ENCODE measurements around the gene KY.

The KY gene

GRCh38 chr3:134645515-134645914, 5.3 kb downstream of the KY start:
- DNase-seq (ENCODE audit: low read depth in 2 of 2), result no peak

GRCh38 chr3:134644731-134645514, 5.9 kb downstream of the KY start:
- no peak for DNase-seq (ENCODE audit: low read depth in 2 of 2)

- DNase-seq (ENCODE audit: low read depth in 2 of 2), result no peak
Measured at GRCh38 chr3:134643150-134643675, 7.6 kb downstream of the KY start.

- DNase-seq (ENCODE audit: low read depth in 2 of 2), result no peak
Measured at GRCh38 chr3:134642445-134643149, 8.2 kb downstream of the KY start.

GRCh38 chr3:134641671-134642300, 9.0 kb downstream of the KY start:
- no peak for DNase-seq (ENCODE audit: low read depth in 2 of 2)

GRCh38 chr3:134640872-134641470, 9.9 kb downstream of the KY start:
- DNase-seq (ENCODE audit: low read depth in 2 of 2), result no peak

- no peak for DNase-seq (ENCODE audit: low read depth in 2 of 2)
Measured at GRCh38 chr3:134640378-134640777, 10.4 kb downstream of the KY start.

GRCh38 chr3:134638385-134639030, 12.3 kb downstream of the KY start:
- no peak for DNase-seq (ENCODE audit: low read depth in 2 of 2)

- no peak for DNase-seq (ENCODE audit: low read depth in 2 of 2)
Measured at GRCh38 chr3:134636406-134636805, 14.4 kb downstream of the KY start.

- DNase-seq (ENCODE audit: low read depth in 2 of 2), result no peak
Measured at GRCh38 chr3:134630506-134630905, 20.3 kb downstream of the KY start.

- no peak for DNase-seq (ENCODE audit: low read depth in 2 of 2)
Measured at GRCh38 chr3:134628884-134629283, 21.9 kb downstream of the KY start.

GRCh38 chr3:134627831-134628230, 23.0 kb downstream of the KY start:
- no peak for DNase-seq (ENCODE audit: low read depth in 2 of 2)

- DNase-seq (ENCODE audit: low read depth in 2 of 2), result no peak
Measured at GRCh38 chr3:134625885-134626741, 24.7 kb downstream of the KY start.

- DNase-seq (ENCODE audit: low read depth in 2 of 2), result no peak
Measured at GRCh38 chr3:134625462-134625861, 25.4 kb downstream of the KY start.

GRCh38 chr3:134624537-134625287, 26.1 kb downstream of the KY start:
- DNase-seq (ENCODE audit: low read depth in 2 of 2), result no peak

- no peak for DNase-seq (ENCODE audit: low read depth in 2 of 2)
Measured at GRCh38 chr3:134623615-134624245, 27.1 kb downstream of the KY start.

- no peak for DNase-seq (ENCODE audit: low read depth in 2 of 2)
Measured at GRCh38 chr3:134622806-134623365, 27.9 kb downstream of the KY start.

- DNase-seq (ENCODE audit: low read depth in 2 of 2), result no peak
Measured at GRCh38 chr3:134621854-134622253, 29.0 kb downstream of the KY start.

- DNase-seq (ENCODE audit: low read depth in 2 of 2), result no peak
Measured at GRCh38 chr3:134620476-134621115, 30.2 kb downstream of the KY start.
